H1 (cell line): Measurements from ENCODE around the gene CORO1C.

ENCODE experiments used
- BRCA1 ChIP-seq: IDR thresholded peaks from 2 replicates; pipeline ENCODE4 v1.6.1; 2012; ENCODE audit warnings: low read depth, low read length, improper control_type of control experiment
- CBX8 ChIP-seq: fragments of 300-800, 300-1000 bp; sonication (generic); IDR thresholded peaks from 2 replicates; pipeline ENCODE4 v1.7.1; 2016; ENCODE audit warnings: low read depth, low read length, borderline replicate concordance
- EZH2 ChIP-seq: fragments of 200-600 bp; sonication (generic); IDR thresholded peaks from 2 replicates; pipeline ENCODE4 v1.7.1; 2012; ENCODE audit warnings: low read depth, mild to moderate bottlenecking, moderate library complexity, low read length, inconsistent platforms; ENCODE audit not compliant: severe bottlenecking
- GTF2F1 ChIP-seq: IDR thresholded peaks from 2 replicates; pipeline ENCODE4 v1.6.1; 2012; ENCODE audit warnings: low read depth, low read length, improper control_type of control experiment, borderline replicate concordance
- KDM5A ChIP-seq: fragments of 200-600 bp; IDR thresholded peaks from 2 replicates; pipeline ENCODE4 v1.7.1; 2012; ENCODE audit warnings: mild to moderate bottlenecking, low read length, inconsistent platforms, mixed read lengths
- POLR2A ChIP-seq, 2 experiments: IDR thresholded peaks; 1 replicate in 1 of 2; 2 replicates in 1 of 2; pipeline ENCODE4 v1.6.1; 2011; ENCODE audit warnings: low read depth in 2 of 2, low read length in 2 of 2, mild to moderate bottlenecking in 2 of 2; ENCODE audit errors: control extremely low read depth in 1 of 2
- POLR2AphosphoS5 ChIP-seq: IDR thresholded peaks from 2 replicates; pipeline ENCODE4 v1.6.1; 2011; ENCODE audit warnings: low read depth, low read length
- SAP30 ChIP-seq: fragments of 300-600 bp; sonication (generic); IDR thresholded peaks from 2 replicates; pipeline ENCODE4 v1.7.1; 2012; ENCODE audit warnings: low read length, moderate library complexity, mild to moderate bottlenecking, inconsistent platforms; ENCODE audit not compliant: insufficient read depth, insufficient replicate concordance
- TF ChIP-seq, protein P1 (sequence below), 3 experiments: IDR thresholded peaks; 1 replicate in 2 of 3; 2 replicates in 1 of 3; pipeline versions ENCODE4 v1.5.1 to v1.6.1; 2011; ENCODE audit warnings: low read length in 3 of 3, mild to moderate bottlenecking in 3 of 3, inconsistent platforms in 2 of 3, low read depth in 1 of 3, moderate library complexity in 1 of 3; ENCODE audit not compliant: insufficient read depth in 1 of 3; ENCODE audit errors: control extremely low read depth in 1 of 3

DNA sequence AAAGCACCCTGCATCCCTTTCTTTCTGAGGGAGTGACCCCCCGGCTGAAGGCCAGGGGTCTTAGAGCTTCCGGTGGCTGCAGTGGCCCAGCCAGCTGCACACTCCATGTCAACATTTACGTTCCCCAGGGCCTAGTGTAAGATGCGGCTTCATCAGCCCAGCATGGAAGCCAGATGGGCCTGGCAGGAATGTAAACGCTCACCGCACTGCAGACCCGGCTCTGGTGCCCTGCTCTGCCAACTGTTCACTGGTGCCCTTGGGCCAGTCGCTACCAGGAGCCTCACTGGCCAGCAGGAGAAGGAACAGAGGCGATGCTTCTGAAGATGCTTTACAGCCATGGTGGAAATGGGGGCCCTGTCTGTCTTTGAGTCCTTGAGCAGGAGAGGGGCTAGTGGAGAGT, 124.8 kb downstream of the CORO1C start:
- TF ChIP-seq POLR2AphosphoS5 (no peak), POLR2A (IDR thresholded peaks at IDR 0.05; ENCODE audit: control extremely low read depth in 1 of 2, low read depth in 2 of 2, low read length in 2 of 2) (no peak), EZH2 (no peak), SAP30 (no peak), GTF2F1 (no peak), BRCA1 (no peak), KDM5A (no peak), CBX8 (no peak)
- TF ChIP-seq, protein P1, sequence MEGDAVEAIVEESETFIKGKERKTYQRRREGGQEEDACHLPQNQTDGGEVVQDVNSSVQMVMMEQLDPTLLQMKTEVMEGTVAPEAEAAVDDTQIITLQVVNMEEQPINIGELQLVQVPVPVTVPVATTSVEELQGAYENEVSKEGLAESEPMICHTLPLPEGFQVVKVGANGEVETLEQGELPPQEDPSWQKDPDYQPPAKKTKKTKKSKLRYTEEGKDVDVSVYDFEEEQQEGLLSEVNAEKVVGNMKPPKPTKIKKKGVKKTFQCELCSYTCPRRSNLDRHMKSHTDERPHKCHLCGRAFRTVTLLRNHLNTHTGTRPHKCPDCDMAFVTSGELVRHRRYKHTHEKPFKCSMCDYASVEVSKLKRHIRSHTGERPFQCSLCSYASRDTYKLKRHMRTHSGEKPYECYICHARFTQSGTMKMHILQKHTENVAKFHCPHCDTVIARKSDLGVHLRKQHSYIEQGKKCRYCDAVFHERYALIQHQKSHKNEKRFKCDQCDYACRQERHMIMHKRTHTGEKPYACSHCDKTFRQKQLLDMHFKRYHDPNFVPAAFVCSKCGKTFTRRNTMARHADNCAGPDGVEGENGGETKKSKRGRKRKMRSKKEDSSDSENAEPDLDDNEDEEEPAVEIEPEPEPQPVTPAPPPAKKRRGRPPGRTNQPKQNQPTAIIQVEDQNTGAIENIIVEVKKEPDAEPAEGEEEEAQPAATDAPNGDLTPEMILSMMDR (IDR thresholded peaks at IDR 0.05; ENCODE audit: control extremely low read depth in 1 of 3, insufficient read depth in 1 of 3, low read depth in 1 of 3, low read length in 3 of 3): no peak
